Coronary artery (tissue), 2 donors: ENCODE data around the gene MMADHC.

Experiments used
- DNase-seq: peaks from one replicate; pipeline ENCODE4 v3.0.0-alpha.2; 2017; ENCODE audit warnings: low spot score
- H3K27ac ChIP-seq, 2 donors: fragments of 200-600 bp; sonication (generic); one replicate each; pipeline ENCODE4 v1.5.1; 2016 to 2019
- H3K4me3 ChIP-seq: fragments of 200-600 bp; sonication (generic); 2 replicates; pipeline ENCODE4 v1.5.1; 2016; ENCODE audit warnings: mild to moderate bottlenecking, moderate library complexity
- TF ChIP-seq, protein P1 (sequence below): fragments of 200-600 bp; sonication (generic); IDR thresholded peaks from one replicate; pipeline ENCODE4 v1.5.1; 2019; ENCODE audit warnings: antibody characterized with exemption

MMADHC gene

DNA sequence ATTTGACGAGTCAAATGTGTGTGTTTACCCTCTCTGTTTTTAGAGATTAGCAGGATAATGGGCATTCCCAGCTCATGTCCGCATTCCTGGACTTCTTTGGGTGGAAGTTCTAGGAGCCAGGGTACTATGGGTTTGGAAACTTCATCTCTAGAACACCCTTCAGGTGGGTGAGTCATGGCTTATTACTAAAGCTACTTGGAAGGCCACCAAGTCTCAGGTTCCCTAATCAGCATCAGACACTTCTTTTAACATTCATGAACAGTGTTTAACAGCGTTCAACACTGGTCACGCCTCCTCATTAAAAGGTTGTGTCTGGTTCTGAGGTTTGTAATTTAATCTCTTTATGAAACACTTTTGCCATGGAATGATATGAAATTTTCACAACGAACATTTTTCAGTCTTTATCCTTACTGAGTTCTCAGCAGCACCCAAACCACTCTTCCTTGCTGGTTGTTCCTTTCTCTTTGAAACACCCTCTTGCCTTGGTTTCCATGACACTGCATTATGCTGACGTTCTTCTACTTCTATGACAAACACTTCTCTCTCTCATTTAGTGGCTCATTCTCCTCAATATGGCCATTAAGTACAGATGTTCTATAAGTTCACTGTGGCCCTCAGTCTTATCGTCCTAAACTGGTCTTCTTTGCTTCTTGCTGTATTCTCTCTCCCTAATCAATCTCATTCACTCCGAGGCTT is 49.3 kb downstream of the MMADHC start:
- TF ChIP-seq, protein P1, sequence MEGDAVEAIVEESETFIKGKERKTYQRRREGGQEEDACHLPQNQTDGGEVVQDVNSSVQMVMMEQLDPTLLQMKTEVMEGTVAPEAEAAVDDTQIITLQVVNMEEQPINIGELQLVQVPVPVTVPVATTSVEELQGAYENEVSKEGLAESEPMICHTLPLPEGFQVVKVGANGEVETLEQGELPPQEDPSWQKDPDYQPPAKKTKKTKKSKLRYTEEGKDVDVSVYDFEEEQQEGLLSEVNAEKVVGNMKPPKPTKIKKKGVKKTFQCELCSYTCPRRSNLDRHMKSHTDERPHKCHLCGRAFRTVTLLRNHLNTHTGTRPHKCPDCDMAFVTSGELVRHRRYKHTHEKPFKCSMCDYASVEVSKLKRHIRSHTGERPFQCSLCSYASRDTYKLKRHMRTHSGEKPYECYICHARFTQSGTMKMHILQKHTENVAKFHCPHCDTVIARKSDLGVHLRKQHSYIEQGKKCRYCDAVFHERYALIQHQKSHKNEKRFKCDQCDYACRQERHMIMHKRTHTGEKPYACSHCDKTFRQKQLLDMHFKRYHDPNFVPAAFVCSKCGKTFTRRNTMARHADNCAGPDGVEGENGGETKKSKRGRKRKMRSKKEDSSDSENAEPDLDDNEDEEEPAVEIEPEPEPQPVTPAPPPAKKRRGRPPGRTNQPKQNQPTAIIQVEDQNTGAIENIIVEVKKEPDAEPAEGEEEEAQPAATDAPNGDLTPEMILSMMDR = no peak
- Histone ChIP-seq H3K4me3 (no peak overlapping the region), H3K27ac (no peak overlapping the region)
- no peak for DNase-seq

DNA sequence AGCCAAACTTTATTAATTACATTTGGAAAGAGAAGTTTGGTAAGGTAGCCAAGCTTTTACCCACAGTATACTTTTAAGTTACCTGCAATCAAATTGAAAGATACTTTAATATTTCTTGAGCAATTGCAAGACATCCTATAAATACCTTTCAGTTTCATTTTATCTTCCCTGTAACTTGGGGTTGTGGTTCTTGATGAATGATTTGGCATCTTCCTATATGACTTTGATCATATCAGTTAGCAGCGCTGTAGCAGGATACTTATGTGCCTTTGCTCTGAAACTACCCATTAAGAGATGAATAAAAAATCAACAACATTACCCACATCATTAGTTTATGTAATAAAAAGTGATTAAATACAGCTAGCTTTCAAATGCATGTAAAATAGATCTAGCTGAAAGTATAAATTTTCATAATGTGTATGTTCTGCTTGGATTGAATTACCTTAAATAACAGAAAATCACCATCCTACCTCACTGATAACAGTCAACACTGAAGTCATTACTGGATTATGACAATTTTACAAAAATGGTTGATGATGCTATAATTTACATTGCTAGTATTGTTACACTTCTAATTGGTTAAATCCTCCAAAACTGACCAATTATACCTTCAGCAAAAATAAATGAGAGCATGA is 50.4 kb downstream of the MMADHC start:
- Histone ChIP-seq H3K27ac (no peak overlapping the region), H3K4me3 (no peak overlapping the region)
- TF ChIP-seq, protein P1 = no peak

DNA sequence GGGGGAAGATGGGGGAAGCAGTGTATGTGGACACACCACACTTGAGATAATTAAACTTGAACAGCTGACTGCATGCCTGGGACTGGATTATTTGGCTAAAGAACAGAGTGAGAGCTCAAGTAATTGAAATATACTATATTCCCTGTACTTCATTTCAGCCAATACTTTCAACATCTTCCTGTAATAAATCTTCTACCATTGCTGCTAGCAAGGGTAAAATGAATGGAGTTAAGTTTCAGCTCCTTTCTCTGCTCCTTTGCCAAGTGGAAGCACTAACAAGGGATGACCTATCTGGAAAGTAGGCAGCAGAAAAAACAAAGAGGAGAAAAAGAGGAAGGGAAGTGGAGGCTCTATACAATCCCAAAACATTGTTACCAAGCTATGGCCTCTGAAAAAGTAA is 50.9 kb downstream of the MMADHC start:
- TF ChIP-seq, protein P1 = no peak
- Histone ChIP-seq H3K27ac (no peak overlapping the region), H3K4me3 (no peak overlapping the region)
- DNase-seq = no peak

More for the DNA sequence above, 50.4 kb downstream of the MMADHC start:
- no peak for DNase-seq

DNA sequence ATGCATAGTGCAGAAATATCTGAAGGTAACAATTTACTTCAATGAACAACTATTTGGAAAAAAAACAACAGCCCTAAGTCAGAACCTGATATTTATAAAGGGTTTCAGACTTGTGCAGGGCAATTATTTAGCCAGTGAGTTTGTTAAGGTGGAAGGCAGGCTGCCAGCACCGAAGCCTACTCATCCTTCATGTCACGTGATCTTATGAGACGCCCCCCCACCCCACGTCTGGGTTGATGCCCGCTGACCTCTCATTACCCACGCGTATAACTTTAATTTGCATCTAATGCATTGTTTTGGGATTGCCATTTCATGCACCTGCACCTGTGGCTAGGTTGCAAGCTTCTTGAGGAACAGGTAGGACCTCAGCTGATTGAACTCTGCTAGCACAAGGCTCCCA is 52.9 kb downstream of the MMADHC start:
- no peak for DNase-seq
- no peak overlapping the region for H3K27ac ChIP-seq
- TF ChIP-seq, protein P1 = no peak
- H3K4me3 ChIP-seq = no peak overlapping the region

DNA sequence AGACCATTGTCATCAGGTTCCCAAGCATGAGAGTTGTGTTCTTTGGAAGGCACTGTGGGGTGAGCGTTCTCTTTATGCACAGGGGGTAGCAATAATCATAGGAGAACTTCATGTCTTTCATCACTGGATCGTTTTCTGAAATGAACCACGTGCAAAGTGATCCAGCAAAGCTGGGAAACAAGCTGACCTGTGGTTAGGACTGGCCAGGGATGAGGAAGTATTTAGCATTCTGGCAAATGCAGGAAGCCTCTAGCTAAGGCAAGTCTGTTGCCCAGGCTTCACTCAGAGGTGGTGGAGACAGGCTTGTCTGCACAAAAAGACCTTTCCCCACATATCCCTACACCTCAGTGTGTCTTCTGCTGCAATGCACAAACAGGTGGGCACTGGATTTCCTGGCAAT is 58.6 kb downstream of the MMADHC start:
- DNase-seq = no peak
- Histone ChIP-seq H3K4me3 (no peak overlapping the region), H3K27ac (no peak overlapping the region)
- TF ChIP-seq, protein P1 = no peak

DNA sequence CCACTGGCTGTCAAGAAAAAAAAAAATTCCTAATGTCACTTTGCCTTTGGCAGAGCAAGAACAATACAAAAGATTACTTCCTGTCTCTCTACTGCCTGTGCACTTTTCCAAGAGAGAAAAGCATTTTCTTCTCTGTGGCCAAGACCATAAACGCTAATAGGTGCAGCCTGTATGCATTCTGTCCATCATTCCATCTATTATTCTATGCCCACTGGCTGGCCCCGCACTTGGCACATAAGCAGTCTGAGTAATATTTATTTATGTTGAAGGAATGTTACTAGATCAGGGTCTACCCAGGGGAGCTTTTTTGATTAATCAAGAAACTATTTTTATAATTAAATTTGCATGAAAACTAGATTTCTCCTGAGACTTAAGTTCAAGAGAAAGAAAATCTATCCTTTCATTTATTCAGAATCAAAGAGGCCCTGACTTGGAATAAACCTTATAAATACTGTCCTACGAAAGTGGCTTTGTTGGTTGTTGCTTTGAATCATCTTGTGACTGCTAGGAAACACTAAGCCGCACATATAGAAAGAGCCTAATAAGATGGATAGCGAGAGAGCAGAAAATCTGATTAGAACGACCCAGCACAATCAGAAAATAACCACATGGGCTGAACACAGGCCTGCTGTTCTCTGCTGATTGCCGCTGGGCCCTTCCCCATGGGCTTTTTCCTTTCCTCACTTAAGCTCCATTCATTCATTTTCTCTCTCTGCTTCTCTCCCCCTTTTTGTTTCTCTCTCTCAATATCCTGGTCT is 59.4 kb downstream of the MMADHC start:
- no peak overlapping the region for H3K27ac ChIP-seq
- DNase-seq = no peak
- no peak overlapping the region for H3K4me3 ChIP-seq
- TF ChIP-seq, protein P1 = no peak
